Effector memory CD4-positive, alpha-beta T cell (primary cell): Measurements from ENCODE around the gene KCNQ4.

Experiments
- DNase-seq, 3 donors: peaks; one replicate each; pipeline ENCODE4 v3.0.0-alpha.2; 2020
- H3K27ac ChIP-seq: 2 replicates; pipeline ENCODE4 v1.7.0; 2013; ENCODE audit warnings: mild to moderate bottlenecking, low read length, moderate library complexity; ENCODE audit not compliant: insufficient read depth, poor library complexity, severe bottlenecking
- H3K27me3 ChIP-seq: replicated peaks from 2 replicates; pipeline ENCODE4 v1.7.0; 2013; ENCODE audit warnings: mild to moderate bottlenecking, low read length; ENCODE audit not compliant: insufficient read depth, control insufficient read depth, poor library complexity, severe bottlenecking
- H3K36me3 ChIP-seq: 2 replicates; pipeline ENCODE4 v1.7.0; 2013; ENCODE audit warnings: mild to moderate bottlenecking, low read length, moderate library complexity; ENCODE audit not compliant: control insufficient read depth, insufficient read depth
- H3K4me1 ChIP-seq: 2 replicates; pipeline ENCODE4 v1.7.0; 2013; ENCODE audit warnings: low read length, mild to moderate bottlenecking; ENCODE audit not compliant: control insufficient read depth, insufficient read depth, poor library complexity, severe bottlenecking
- H3K4me3 ChIP-seq: 2 replicates; pipeline ENCODE4 v1.7.0; 2013; ENCODE audit warnings: low read length, low read depth, mild to moderate bottlenecking; ENCODE audit not compliant: insufficient read depth, poor library complexity, severe bottlenecking
- H3K9me3 ChIP-seq: 2 replicates; pipeline ENCODE4 v1.7.0; 2013; ENCODE audit warnings: mild to moderate bottlenecking, low read length, moderate library complexity; ENCODE audit not compliant: control insufficient read depth
- total RNA-seq, 3 donors: gene quantifications; one replicate each; lab custom pipeline; 2026; lab: John Stamatoyannopoulos, UW

KCNQ4 gene
- 0.35 to 0.58 (median 0.52) reads per million in 3 donors for total RNA-seq

DNA sequence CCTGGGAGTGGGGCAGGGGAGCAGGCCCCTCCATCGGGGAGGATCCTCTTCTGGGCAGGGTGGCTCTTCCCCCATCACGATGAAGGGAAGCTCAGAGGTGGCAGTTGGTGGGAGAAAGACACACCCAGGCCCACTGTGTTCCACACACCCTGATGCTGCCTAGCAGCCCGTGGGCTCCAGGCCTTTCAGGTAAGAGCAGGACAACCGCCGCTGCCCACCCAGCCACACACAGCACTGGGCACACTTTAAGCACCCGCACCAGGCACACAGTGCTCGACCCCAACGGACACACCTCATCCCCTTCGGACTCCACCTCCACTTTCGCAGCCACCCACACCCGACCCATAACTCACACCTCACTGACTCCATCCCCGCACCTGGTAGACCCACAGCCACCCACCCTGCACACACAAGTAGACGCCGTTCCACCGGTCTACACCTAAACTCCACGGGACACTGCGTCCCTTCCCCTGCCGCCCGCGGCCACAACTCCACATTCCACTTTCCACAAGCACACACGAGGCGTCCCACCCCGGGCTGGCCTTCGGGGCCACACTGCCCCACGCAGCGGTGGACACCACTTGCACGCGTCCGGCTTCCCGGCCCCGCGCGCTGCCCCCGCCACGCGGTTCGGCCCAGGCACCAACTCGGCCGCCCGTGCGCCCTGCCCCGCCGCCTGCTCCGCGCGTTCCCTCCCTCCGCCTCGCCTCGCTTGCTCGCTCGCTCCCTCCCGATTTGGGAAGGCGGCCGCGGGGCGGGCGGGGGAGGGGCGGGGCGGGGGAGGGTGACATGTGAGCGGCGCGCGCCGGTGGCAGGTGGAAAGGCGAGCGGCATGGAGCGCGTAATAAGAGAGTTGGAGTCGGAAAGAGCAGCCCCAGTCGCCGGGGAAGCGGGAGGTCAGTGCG lies at the start of gene KCNQ4:
TSS of gene KCNQ4 (plus strand) at position 787 of the 905 bp plus-strand sequence. CDS start 307 bp downstream, outside the sequence.
- peak within 1 kb of the TSS; percentile 22 for H3K4me3 ChIP-seq
- no peak for DNase-seq
- H3K27me3 ChIP-seq, result peaks cover 10% of the 10 kb centered on the region
- H3K27ac ChIP-seq, result no peak within 1 kb of the TSS
- peaks cover 8% of the 10 kb centered on the region for H3K4me1 ChIP-seq
- no peaks in the 10 kb centered on the region for H3K36me3 ChIP-seq
- no peaks in the 10 kb centered on the region for H3K9me3 ChIP-seq

DNA sequence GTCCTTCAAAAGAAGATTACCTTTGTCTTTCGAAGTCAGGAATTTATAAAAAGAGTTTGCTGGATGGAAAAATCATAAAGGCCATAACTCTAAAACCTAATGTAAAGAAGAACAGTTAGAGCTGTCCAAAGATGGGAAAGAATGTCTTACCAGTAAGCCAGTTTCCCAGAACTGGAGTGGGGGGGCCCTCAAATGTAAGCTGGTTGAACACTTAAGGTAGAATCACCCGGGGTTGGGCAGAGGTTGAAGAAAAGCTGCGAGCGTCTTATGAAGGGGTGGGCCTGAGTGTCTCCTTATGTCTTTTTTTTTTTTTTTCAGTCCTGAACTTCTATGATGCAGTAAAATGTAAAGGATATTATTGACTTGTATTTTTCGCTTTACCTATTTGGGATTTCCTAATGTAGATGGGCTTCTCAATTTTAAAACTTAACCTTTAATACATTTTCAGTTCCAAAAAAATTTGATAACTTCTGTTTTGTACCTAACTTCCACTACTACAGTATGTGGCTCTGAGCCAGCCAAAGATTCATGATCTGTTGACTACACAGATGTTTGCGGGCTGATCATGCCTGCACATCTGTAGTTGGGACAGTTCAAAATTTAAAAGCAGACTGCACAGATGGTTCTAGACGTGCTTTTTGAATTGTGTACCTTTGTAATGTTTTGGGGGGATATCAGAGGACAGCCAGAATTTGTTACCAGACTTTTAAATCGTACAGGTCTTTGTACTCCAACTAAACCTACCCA lies 48.5 kb upstream of the KCNQ4 start:
- H3K27ac ChIP-seq, result no peak overlapping the region
- no peaks in the 10 kb centered on the region for H3K4me1 ChIP-seq
- H3K9me3 ChIP-seq, result no peaks in the 10 kb centered on the region
- H3K4me3 ChIP-seq, result no peak overlapping the region
- H3K36me3 ChIP-seq, result no peaks in the 10 kb centered on the region
- no peaks in the 10 kb centered on the region for H3K27me3 ChIP-seq
- DNase-seq, result no peak

DNA sequence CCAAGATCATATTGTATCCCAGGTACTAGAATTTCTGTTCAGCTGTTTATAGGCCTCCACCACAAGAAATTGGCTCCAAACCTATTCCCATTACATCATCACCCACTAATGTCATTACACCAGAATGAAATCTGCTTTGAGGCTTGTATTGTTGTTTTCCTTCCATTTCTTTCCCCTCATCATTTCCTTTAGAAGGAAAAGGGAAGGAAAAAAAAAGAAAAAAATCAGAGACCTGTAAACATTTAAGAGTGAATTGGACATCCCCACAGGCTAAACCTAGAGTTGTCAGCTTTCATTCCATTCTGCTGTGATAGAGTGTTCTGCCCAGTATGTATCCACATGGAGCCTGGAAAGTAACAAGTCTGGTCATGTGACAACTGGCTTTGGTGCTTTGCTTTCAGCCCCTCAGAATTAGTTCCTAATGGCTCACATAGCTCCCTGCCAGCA lies 47.5 kb upstream of the KCNQ4 start:
- Histone ChIP-seq H3K27me3 (no peaks in the 10 kb centered on the region), H3K36me3 (no peaks in the 10 kb centered on the region), H3K27ac (no peak overlapping the region), H3K9me3 (no peaks in the 10 kb centered on the region), H3K4me3 (no peak overlapping the region), H3K4me1 (no peaks in the 10 kb centered on the region)
- no peak for DNase-seq

DNA sequence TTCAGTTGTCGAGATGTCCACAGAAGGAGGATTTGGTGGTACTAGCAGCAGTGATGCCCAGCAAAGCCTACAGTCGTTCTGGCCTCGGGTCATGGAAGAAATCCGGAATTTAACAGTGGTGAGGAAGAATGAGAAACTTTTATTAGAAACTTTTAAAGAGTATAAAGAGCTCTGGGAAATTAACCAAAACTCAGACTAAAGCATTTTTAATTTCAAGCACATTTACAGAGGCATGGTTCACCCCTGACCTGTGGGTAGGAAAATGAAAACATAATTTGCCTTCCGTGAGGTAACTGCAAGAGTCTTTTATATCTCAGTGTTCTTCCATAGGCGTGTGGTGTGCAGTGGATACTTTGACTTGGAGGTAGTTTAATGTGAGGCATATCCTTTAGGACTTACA lies 44.8 kb upstream of the KCNQ4 start:
- DNase-seq, result no peak
- H3K4me3 ChIP-seq, result no peak overlapping the region
- no peaks in the 10 kb centered on the region for H3K4me1 ChIP-seq
- H3K9me3 ChIP-seq, result no peaks in the 10 kb centered on the region
- no peaks in the 10 kb centered on the region for H3K27me3 ChIP-seq
- H3K27ac ChIP-seq, result no peak overlapping the region
- peaks cover 6% of the 10 kb centered on the region for H3K36me3 ChIP-seq

DNA sequence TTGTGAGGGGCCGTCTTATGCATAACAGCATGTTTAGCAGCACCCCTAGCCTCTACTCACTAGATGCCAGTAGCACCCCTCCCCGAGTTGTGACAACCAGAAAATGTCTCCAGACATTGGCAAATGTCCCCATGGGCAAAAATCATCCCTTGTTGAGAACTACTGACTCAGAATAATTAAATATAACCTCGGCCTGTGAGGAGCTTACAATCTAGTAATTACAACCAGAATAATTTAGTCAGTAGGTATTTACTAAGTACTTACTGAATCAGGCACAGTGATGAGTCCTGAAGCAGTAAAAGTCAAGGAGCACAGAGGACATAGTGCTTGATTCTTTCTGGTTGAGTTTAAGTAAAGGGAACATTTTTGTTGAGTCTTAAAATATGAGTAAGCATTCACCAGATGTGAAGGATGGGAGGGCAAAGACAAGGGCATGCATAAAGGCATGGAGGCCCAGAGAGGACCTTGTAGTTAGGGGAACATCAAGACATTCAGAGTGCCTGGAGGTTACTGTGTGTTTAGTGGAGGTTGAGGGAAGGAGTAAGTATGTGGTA lies 44.1 kb upstream of the KCNQ4 start:
- Histone ChIP-seq H3K9me3 (no peaks in the 10 kb centered on the region), H3K36me3 (peaks cover 6% of the 10 kb centered on the region), H3K27me3 (no peaks in the 10 kb centered on the region), H3K4me1 (no peaks in the 10 kb centered on the region), H3K27ac (no peak overlapping the region), H3K4me3 (no peak overlapping the region)
- DNase-seq, result no peak

DNA sequence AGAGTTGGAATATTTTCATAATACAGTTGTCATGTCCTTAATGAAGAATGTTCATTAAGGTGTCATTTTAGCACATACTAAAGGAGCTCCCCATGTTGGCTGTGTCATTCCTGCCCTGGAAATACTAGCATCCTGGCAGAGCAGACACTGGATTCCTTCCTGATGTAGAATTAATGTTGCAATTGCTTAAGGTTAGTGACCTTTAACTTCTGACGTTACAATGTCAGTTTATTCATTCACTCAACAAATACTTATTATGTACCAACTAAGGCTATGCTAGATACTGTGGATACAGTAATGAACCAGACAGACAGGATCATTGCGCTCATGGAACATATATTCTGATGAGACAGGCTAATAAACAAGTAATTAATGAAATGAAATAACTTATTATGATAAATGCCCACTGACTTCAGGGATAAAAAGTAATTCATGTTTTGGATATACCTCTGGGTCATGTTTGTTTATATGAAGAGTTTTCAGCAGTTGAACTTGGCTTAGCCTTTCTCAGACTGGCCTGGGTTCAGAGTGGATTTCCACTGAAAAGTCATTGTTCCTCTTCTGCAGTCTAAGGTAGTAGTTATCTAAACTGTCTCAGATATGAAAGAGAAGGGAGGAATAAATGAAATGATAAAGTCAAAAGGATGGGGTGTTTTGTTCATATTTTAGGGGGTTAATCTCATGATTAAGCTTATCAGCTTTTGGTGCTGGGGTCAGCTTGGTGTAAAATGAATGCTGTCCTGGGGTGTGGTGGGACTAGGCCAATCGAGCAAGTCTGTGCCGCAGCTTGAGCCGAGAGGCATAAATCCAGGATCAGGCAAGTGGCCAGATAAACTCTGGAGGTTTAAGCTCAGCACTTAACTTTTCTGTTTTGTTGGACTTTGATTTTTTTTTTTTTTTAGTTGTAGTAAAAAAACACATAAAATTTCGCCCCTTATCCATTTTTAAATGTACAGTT lies 43.3 kb upstream of the KCNQ4 start:
- no peaks in the 10 kb centered on the region for H3K4me1 ChIP-seq
- H3K27me3 ChIP-seq, result no peaks in the 10 kb centered on the region
- H3K36me3 ChIP-seq, result peaks cover 6% of the 10 kb centered on the region
- no peak for DNase-seq
- no peak overlapping the region for H3K27ac ChIP-seq
- no peak overlapping the region for H3K4me3 ChIP-seq
- H3K9me3 ChIP-seq, result no peaks in the 10 kb centered on the region

DNA sequence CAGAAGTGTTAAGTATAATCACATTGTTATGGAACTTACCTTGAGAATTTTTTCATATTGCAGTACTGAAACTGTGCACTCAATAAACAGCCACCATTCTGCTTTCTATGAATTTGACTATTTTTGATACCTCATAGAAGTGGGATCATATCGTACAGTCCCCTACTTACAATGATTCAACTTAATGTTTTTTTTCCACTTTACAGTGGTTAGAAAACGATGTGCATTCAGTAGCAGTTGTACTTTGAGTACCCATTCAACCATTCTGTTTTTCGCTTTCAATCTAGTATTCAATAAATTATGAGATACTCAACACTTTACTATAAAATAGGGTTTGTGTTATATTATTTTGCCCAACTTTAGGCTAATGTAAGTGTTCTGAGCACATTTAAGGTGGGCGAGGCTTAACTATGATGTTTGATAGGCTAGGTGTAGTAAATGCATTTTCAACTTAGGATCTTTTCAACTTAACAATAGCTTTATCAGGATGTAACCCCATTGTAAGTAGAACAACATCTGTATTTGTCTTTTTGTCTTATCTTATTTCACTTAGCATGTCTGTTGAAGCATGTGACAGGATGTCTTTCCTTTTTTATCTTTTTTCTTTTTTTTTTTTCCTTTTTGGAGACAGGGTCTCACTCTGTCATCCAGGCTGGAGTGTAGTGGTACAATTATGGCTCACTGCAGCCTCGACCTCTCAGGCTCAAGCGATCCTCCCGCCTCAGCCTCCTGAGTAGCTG lies 42.4 kb upstream of the KCNQ4 start:
- Histone ChIP-seq H3K4me1 (no peaks in the 10 kb centered on the region), H3K36me3 (peaks cover 6% of the 10 kb centered on the region), H3K4me3 (no peak overlapping the region), H3K27ac (no peak overlapping the region), H3K9me3 (no peaks in the 10 kb centered on the region), H3K27me3 (no peaks in the 10 kb centered on the region)
- DNase-seq, result no peak

DNA sequence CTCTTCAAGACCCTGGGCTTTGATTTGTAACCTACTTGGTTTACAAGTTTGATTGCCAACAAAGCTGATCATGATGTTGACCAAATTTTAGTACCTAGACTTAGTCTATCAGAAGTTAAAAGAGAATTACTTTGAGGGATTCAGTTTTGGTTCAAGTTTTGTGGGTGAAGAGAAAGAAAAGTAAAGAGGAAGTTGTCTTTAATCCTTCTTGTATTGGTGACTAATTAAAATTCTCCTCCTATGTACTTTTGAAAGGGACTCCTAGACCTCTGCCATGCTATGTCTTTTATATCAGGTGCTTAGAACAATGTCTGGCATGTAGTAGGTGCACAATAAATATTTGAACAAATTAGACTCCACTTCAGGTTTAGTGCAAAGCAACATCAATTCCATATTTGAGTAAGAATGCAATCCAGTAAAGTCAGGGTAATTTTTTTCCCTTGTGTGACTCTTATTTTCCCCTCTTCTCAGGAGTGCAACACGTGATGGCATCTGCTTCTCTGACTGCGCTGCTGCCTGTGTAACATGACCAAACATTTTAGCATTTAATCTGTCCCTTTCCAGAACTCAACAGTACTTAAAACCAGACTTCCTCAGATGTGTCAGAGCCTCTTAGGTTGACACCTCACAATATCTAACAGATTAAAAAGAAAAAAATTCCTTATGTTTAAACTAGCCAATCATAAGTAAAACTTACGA lies 41.1 kb upstream of the KCNQ4 start:
- no peak for DNase-seq
- peaks cover 6% of the 10 kb centered on the region for H3K36me3 ChIP-seq
- no peaks in the 10 kb centered on the region for H3K9me3 ChIP-seq
- no peak overlapping the region for H3K27ac ChIP-seq
- H3K4me3 ChIP-seq, result no peak overlapping the region
- no peaks in the 10 kb centered on the region for H3K27me3 ChIP-seq
- H3K4me1 ChIP-seq, result no peaks in the 10 kb centered on the region
